ENCODE measurements around the gene GID8. TPM values are rescaled to one million over a fixed set of nuclear protein-coding genes. Genes with fewer than 3 reads are reported as not detected.
A peak's percentile ranks its signal among the peaks of the same experiment; 100 is the strongest.

The GID8 gene
- total and polyA plus RNA-seq, 9 of the 15 experiments (the other 6 are each of a cell fraction or from before 2014, with no cell fraction given) = 7.5 to 31.6 (median 22.2) TPM

DNA sequence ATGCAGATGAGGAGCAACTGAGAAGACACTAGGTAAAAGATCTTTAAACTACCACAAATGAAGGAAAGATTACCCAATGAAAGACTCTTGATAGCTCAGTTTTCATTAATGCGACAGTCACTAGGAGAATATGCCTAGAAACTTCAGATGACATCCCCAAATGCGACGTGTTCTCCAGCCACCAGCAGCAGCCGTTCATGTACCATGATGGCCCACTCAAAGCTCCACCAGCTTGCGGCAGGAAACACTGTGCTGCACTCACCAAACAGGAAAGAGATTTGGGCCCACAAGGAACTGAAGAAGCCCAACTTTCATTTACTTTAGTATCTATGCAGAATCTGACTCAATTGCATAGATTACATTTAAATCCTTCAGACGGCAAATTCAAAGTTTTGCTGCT, 19.1 kb upstream of the GID8 start:
- H3K9me1 ChIP-seq (ENCODE audit: control insufficient read depth, insufficient read depth, low read length) = peaks cover 12% of the 10 kb centered on the region
- peaks cover 73% of the 10 kb centered on the region for H4K20me1 ChIP-seq (replicated peaks; ENCODE audit: control insufficient read depth, insufficient read depth, low read length)
- intact Hi-C loops (cut with micrococcal nuclease) = no loop called here
- H3K79me2 ChIP-seq (ENCODE audit: control insufficient read depth, insufficient read depth, low read length) = peaks cover 100% of the 10 kb centered on the region
- no peaks in the 10 kb centered on the region for H3K27me3 ChIP-seq (ENCODE audit: control insufficient read depth in 2 of 2, insufficient read depth in 2 of 2, low read length in 2 of 2)
- DNase-seq (ENCODE audit: extremely low read depth in 1 of 4, low spot score in 3 of 4) (no peak), FAIRE-seq (no peak), ATAC-seq (no peak)
- H3K9me3 ChIP-seq (replicated peaks; ENCODE audit: control insufficient read depth, insufficient read depth, low read depth, low read length) = no peaks in the 10 kb centered on the region
- no peak for TF ChIP-seq TCF7 (IDR thresholded peaks at IDR 0.05; ENCODE audit: borderline replicate concordance)
- H3K4me1 ChIP-seq (replicated peaks in 1 of 2; ENCODE audit: control insufficient read depth in 2 of 2, insufficient read depth in 2 of 2, low read length in 2 of 2) = peaks cover 32 to 39% of the 10 kb centered on the region in 2 experiments; a peak in 3 of 5 replicates
- H3K27ac ChIP-seq (ENCODE audit: extremely low read depth, low read depth, low read length) = no peak overlapping the region
- BruUV-seq (replicated peaks) = no TSS peak
- H3K4me3 ChIP-seq = no peak overlapping the region
- H2AFZ ChIP-seq (ENCODE audit: low read depth, low read length) = no peak overlapping the region
- in situ Hi-C loops (cut with MboI) = no loop called here
- WGBS (ENCODE audit: insufficient coverage, low coverage, missing lambda C conversion rate) = 73% methylated on average over 6 of the region's 6 CpGs
- no peak overlapping the region for H3K9ac ChIP-seq (ENCODE audit: insufficient read depth in 1 of 2, low read depth in 2 of 2, low read length in 2 of 2)
- H3K4me2 ChIP-seq (ENCODE audit: insufficient read depth, low read length) = no peak overlapping the region
- ChIA-PET POLR2A (interaction anchor here (0.7 to 3.1 kb wide), 5 partner anchors 8 to 16 kb away, joined by 3 to 14 read pairs (median 4); no protein-coding TSS in a partner anchor), CTCF (ENCODE audit: low intra/inter-chr PET ratio) (no interaction called here)
- peaks cover 17% of the 10 kb centered on the region for H3K36me3 ChIP-seq (ENCODE audit: control insufficient read depth, insufficient read depth, low read length)

DNA sequence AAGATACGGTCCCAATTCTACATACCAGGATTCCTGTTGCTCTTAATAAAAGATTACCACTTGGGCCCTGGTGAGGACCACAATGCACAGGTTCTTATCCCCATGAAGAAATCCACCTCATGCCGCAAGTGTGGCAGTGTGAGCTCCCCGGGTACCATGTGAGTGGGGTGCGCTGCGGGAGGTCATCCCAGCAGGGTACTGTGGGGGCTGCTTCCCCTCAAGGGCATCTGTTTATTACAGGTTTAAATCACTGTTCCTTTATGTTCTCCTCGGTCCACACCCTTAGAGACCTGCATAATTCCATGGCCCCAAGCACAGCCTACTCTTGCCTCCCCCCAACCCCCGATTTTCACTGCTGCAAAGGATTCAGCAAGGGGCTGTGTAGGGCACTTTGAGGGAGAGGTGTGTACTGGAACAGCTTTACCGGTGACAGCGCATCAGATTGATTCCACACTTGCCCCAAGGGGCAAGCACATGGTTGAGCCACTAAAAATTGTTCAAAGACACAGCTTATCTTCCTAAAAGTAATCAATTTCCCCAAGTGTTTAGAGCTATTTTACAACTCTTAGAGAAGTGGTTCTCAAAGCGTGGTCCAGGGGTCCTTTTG, 17.8 kb upstream of the GID8 start:
- H2AFZ ChIP-seq (ENCODE audit: low read depth, low read length) = no peak overlapping the region
- intact Hi-C loops (cut with micrococcal nuclease) = no loop called here
- peaks cover 82% of the 10 kb centered on the region for H4K20me1 ChIP-seq (replicated peaks; ENCODE audit: control insufficient read depth, insufficient read depth, low read length)
- CTCF ChIA-PET (ENCODE audit: low intra/inter-chr PET ratio) = no interaction called here
- WGBS (ENCODE audit: insufficient coverage, low coverage, missing lambda C conversion rate) = 77% methylated on average over 10 of the region's 10 CpGs
- no TSS peak for BruUV-seq (replicated peaks)
- in situ Hi-C loops (cut with MboI) = no loop called here
- peaks cover 29 to 48% of the 10 kb centered on the region in 2 experiments; a peak in 3 of 5 replicates for H3K4me1 ChIP-seq (replicated peaks in 1 of 2; ENCODE audit: control insufficient read depth in 2 of 2, insufficient read depth in 2 of 2, low read length in 2 of 2)
- ATAC-seq = no peak
- no peak overlapping the region; the same call in 1 of the 2 replicates for H3K4me2 ChIP-seq (ENCODE audit: insufficient read depth, low read length)
- no peak for FAIRE-seq
- peaks cover 100% of the 10 kb centered on the region for H3K79me2 ChIP-seq (ENCODE audit: control insufficient read depth, insufficient read depth, low read length)
- POLR2A ChIA-PET = interaction anchor here (0.6 to 3.1 kb wide), 3 partner anchors 15 to 335 kb away, joined by 3 to 14 read pairs (median 3); no protein-coding TSS in a partner anchor
- H3K9me1 ChIP-seq (ENCODE audit: control insufficient read depth, insufficient read depth, low read length) = peaks cover 18% of the 10 kb centered on the region
- no peaks in the 10 kb centered on the region for H3K9me3 ChIP-seq (replicated peaks; ENCODE audit: control insufficient read depth, insufficient read depth, low read depth, low read length)
- no peak overlapping the region for H3K27ac ChIP-seq (ENCODE audit: extremely low read depth, low read depth, low read length)
- H3K9ac ChIP-seq (ENCODE audit: insufficient read depth in 1 of 2, low read depth in 2 of 2, low read length in 2 of 2) = peak overlapping the region in 1 of 2 experiments; percentile 47; a peak in 1 of 4 replicates
- no peaks in the 10 kb centered on the region for H3K27me3 ChIP-seq (ENCODE audit: control insufficient read depth in 2 of 2, insufficient read depth in 2 of 2, low read length in 2 of 2)
- TF ChIP-seq ZKSCAN1 (IDR thresholded peaks at IDR 0.05; ENCODE audit: low read depth, low read length) = no peak
- TF ChIP-seq ZNF316 (IDR thresholded peaks at IDR 0.05) = no peak
- 0 out of 2 replicates have a peak, but pooled peaks have one; percentile 10 for TF ChIP-seq STAG1 (CRISPR knock-in tag; IDR thresholded peaks at IDR 0.05; ENCODE audit: borderline replicate concordance)
- no peak for DNase-seq (ENCODE audit: extremely low read depth in 1 of 4, low spot score in 3 of 4)
- H3K36me3 ChIP-seq (ENCODE audit: control insufficient read depth, insufficient read depth, low read length) = peaks cover 17% of the 10 kb centered on the region; the same call in 2 of the 3 replicates
- H3K4me3 ChIP-seq = no peak overlapping the region
